ENCODE results near the gene CIT. TPM values are rescaled to one million over a fixed set of nuclear protein-coding genes. Genes with fewer than 3 reads are reported as not detected.

CIT gene
- polyA plus RNA-seq, 3 donors: 0.03 TPM; not detected in 2

- H3K4me3 Mint-ChIP-seq: no peak overlapping the region
- Histone ChIP-seq H3K27ac (ENCODE audit: low read depth in 1 of 2, low read length in 2 of 2) (no peak overlapping the region), H3K79me2 (ENCODE audit: insufficient read depth, low read length) (no peaks in the 10 kb centered on the region), H3K9ac (ENCODE audit: insufficient read depth, low read length, poor library complexity, severe bottlenecking) (no peak overlapping the region), H2AFZ (ENCODE audit: insufficient read depth, low read depth, low read length, poor library complexity, severe bottlenecking) (no peak overlapping the region), H3K36me3 (replicated peaks in 1 of 2; ENCODE audit: control insufficient read depth in 1 of 2, insufficient read depth in 2 of 2, low read length in 2 of 2) (peaks cover 12 to 82% of the 10 kb centered on the region in 2 donors), H3K4me2 (replicated peaks; ENCODE audit: extremely low read depth, low read length, poor library complexity, severe bottlenecking) (no peak overlapping the region), H3K4me3 (replicated peaks in 1 of 3; ENCODE audit: low read depth in 2 of 3, low read length in 3 of 3) (no peak overlapping the region), H3K9me3 (replicated peaks in 1 of 2; ENCODE audit: control insufficient read depth in 1 of 2, insufficient read depth in 1 of 2, low read length in 2 of 2) (no peaks in the 10 kb centered on the region), H4K20me1 (ENCODE audit: insufficient read depth, low read length) (no peaks in the 10 kb centered on the region), H3K27me3 (ENCODE audit: control insufficient read depth in 2 of 2, insufficient read depth in 2 of 2, low read length in 2 of 2) (no peaks in the 10 kb centered on the region), H3K4me1 (ENCODE audit: control insufficient read depth in 1 of 2, insufficient read depth in 2 of 2, low read length in 2 of 2) (no peaks in the 10 kb centered on the region)
- H3K27ac Mint-ChIP-seq: peak overlapping the region in 1 of 7 donors; percentile 15
- TF ChIP-seq CTCF (IDR thresholded peaks at IDR 0.05): no peak
- peaks cover 32 to 73% of the 10 kb centered on the region in 2 donors for H3K36me3 Mint-ChIP-seq
- WGBS (ENCODE audit: insufficient coverage): 87% methylated on average over 3 of the region's 6 CpGs
- peaks cover 5% of the 10 kb centered on the region for H3K4me1 Mint-ChIP-seq
- DNase-seq: no peak
- intact Hi-C loops (cut with micrococcal nuclease): no loop called here
- H3K27me3 Mint-ChIP-seq (ENCODE audit: low read depth in 3 of 3): no peaks in the 10 kb centered on the region
- H3K9me3 Mint-ChIP-seq: no peaks in the 10 kb centered on the region
Measured at GRCh38 chr12:119692997-119693396, 184.1 kb downstream of the CIT start.

DNA sequence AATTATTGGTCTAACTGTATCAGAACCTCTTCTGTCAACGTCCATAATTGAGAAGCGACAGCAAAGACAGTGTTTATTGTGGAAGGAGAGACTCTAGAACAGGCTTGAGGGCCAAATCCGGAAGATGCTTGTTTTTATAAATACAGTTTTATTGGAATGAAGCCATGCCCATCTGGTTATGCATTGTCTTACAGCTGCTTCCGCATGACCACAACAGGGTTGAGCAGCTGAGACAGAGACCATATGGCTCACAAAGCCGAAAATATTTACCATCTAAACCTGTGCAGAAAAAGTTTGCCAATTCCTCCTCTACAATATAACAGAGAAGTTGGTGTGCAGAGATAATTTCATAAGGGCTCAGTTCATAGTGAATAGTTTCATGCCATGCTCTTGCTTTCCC lies 184.7 kb downstream of the CIT start:
- peaks cover 30 to 73% of the 10 kb centered on the region in 2 donors for H3K36me3 Mint-ChIP-seq
- Histone ChIP-seq H3K4me1 (ENCODE audit: control insufficient read depth in 1 of 2, insufficient read depth in 2 of 2, low read length in 2 of 2) (no peaks in the 10 kb centered on the region), H3K36me3 (replicated peaks in 1 of 2; ENCODE audit: control insufficient read depth in 1 of 2, insufficient read depth in 2 of 2, low read length in 2 of 2) (peaks cover 6 to 82% of the 10 kb centered on the region in 2 donors), H3K27me3 (ENCODE audit: control insufficient read depth in 2 of 2, insufficient read depth in 2 of 2, low read length in 2 of 2) (no peaks in the 10 kb centered on the region), H3K9ac (ENCODE audit: insufficient read depth, low read length, poor library complexity, severe bottlenecking) (no peak overlapping the region), H3K9me3 (replicated peaks in 1 of 2; ENCODE audit: control insufficient read depth in 1 of 2, insufficient read depth in 1 of 2, low read length in 2 of 2) (no peaks in the 10 kb centered on the region), H3K27ac (ENCODE audit: low read depth in 1 of 2, low read length in 2 of 2) (no peak overlapping the region), H3K4me3 (replicated peaks in 1 of 3; ENCODE audit: low read depth in 2 of 3, low read length in 3 of 3) (no peak overlapping the region), H2AFZ (ENCODE audit: insufficient read depth, low read depth, low read length, poor library complexity, severe bottlenecking) (no peak overlapping the region), H4K20me1 (ENCODE audit: insufficient read depth, low read length) (no peaks in the 10 kb centered on the region), H3K79me2 (ENCODE audit: insufficient read depth, low read length) (no peaks in the 10 kb centered on the region), H3K4me2 (replicated peaks; ENCODE audit: extremely low read depth, low read length, poor library complexity, severe bottlenecking) (no peak overlapping the region)
- intact Hi-C loops (cut with micrococcal nuclease): no loop called here
- H3K9me3 Mint-ChIP-seq: no peaks in the 10 kb centered on the region
- WGBS (ENCODE audit: insufficient coverage): 90% methylated on average over 2 of the region's 5 CpGs
- no peak overlapping the region for H3K4me3 Mint-ChIP-seq
- no peak for DNase-seq
- H3K27me3 Mint-ChIP-seq (ENCODE audit: low read depth in 3 of 3): no peaks in the 10 kb centered on the region
- peaks cover 5% of the 10 kb centered on the region for H3K4me1 Mint-ChIP-seq
- no peak for TF ChIP-seq CTCF (IDR thresholded peaks at IDR 0.05)
- H3K27ac Mint-ChIP-seq: no peak overlapping the region
